K562 (cell line): Measurements from ENCODE around the gene UBE3B. TPM values are rescaled to one million over a fixed set of nuclear protein-coding genes. Genes with fewer than 3 reads are reported as not detected.
"Not testable (repeated sequence)": the region's sequence is repeated elsewhere in the genome, so short reads cannot be mapped to it uniquely, and the experiment has no call there.

Experiments used
- ATAC-seq: fragments of 200-7000 bp; cut with Tn5 transposase; 3 replicates; pipeline ENCODE4 v1.9.1; 2020; ENCODE audit warnings: moderate library complexity
- BruUV-seq: library from RNA; stranded (reverse); fragments of 400-500 nt; replicated peaks from 2 replicates; lab custom pipeline; 2021; lab: Mats Ljungman, UMichigan
- CTCF ChIA-PET: fragments of 300-600 bp; formaldehyde crosslinking; extraction: SDS; loops from one replicate; lab custom pipeline; 2021; ENCODE audit warnings: low intra/inter-chr PET ratio; lab: Yijun Ruan, JAX
- POLR2A ChIA-PET: fragments of 300-600, 350-650 bp; sonication (Branson Sonifier 250); formaldehyde crosslinking; extraction: SDS; loops from one replicate; lab custom pipeline; 2021; ENCODE audit warnings: antibody characterized with exemption, inconsistent platforms; lab: Yijun Ruan, JAX
- DNase-seq, 4 experiments: peaks; one replicate each; pipeline versions ENCODE4 v3.0.0 to v3.0.0-alpha.2; 2011 to 2018; ENCODE audit warnings: low spot score in 3 of 4, mixed read lengths in 3 of 4; ENCODE audit errors: extremely low read depth in 1 of 4
- FAIRE-seq: peaks from 2 replicates; lab custom pipeline; 2011; peaks lifted over from hg19 to GRCh38; lab: Jason Lieb, UNC
- H2AFZ ChIP-seq: 2 replicates; pipeline ENCODE4 v1.6.0; 2011; ENCODE audit warnings: low read depth, low read length, control low read depth, inconsistent platforms
- H3K27ac ChIP-seq: fragments of 200-600 bp; 3 replicates; pipeline ENCODE4 v1.8.0; 2011; ENCODE audit warnings: low read depth, mild to moderate bottlenecking, control low read depth, inconsistent platforms, low read length, moderate library complexity, mixed read lengths; ENCODE audit errors: extremely low read depth
- H3K27me3 ChIP-seq, 2 experiments: fragments of 300-600 bp in 1 of 2; 2 replicates in 1 of 2; 3 replicates in 1 of 2; pipeline versions ENCODE4 v1.6.0 to v1.8.0; 2011; ENCODE audit warnings: inconsistent platforms in 2 of 2, low read length in 2 of 2, mild to moderate bottlenecking in 1 of 2, mixed read lengths in 1 of 2, moderate library complexity in 1 of 2; ENCODE audit not compliant: control insufficient read depth in 2 of 2, insufficient read depth in 2 of 2
- H3K36me3 ChIP-seq: fragments of 300-600 bp; 3 replicates; pipeline ENCODE4 v1.8.0; 2011; ENCODE audit warnings: mild to moderate bottlenecking, low read length, inconsistent platforms; ENCODE audit not compliant: control insufficient read depth, insufficient read depth
- H3K4me1 ChIP-seq, 2 experiments: fragments of 200-600 bp in 1 of 2; replicated peaks in 1 of 2; 2 replicates in 1 of 2; 3 replicates in 1 of 2; pipeline versions ENCODE4 v1.5.1 to v1.8.0; 2011; ENCODE audit warnings: inconsistent platforms in 2 of 2, low read length in 2 of 2, mild to moderate bottlenecking in 1 of 2, mixed read lengths in 1 of 2, moderate library complexity in 1 of 2; ENCODE audit not compliant: control insufficient read depth in 2 of 2, insufficient read depth in 2 of 2
- H3K4me2 ChIP-seq: 2 replicates; pipeline ENCODE4 v1.6.1; 2011; ENCODE audit warnings: low read length, control low read depth, inconsistent platforms, mixed read lengths; ENCODE audit not compliant: insufficient read depth
- H3K4me3 ChIP-seq: fragments of 200-600 bp; sonication (generic), shearing (Covaris generic); 2 replicates; pipeline ENCODE4 v1.5.1; 2016; ENCODE audit warnings: control low read depth, inconsistent platforms
- H3K79me2 ChIP-seq: fragments of 200-600 bp; 3 replicates; pipeline ENCODE4 v1.8.0; 2011; ENCODE audit warnings: low read length, inconsistent platforms; ENCODE audit not compliant: control insufficient read depth, insufficient read depth
- H3K9ac ChIP-seq, 2 experiments: 2 replicates each; pipeline versions ENCODE4 v1.6.0 to v1.6.1; 2011; ENCODE audit warnings: low read depth in 2 of 2, low read length in 2 of 2, control low read depth in 1 of 2, inconsistent platforms in 1 of 2, mild to moderate bottlenecking in 1 of 2, mixed read lengths in 1 of 2; ENCODE audit not compliant: insufficient read depth in 1 of 2
- H3K9me1 ChIP-seq: one replicate; pipeline ENCODE4 v1.6.0; 2011; ENCODE audit warnings: inconsistent platforms, mild to moderate bottlenecking, low read length, moderate library complexity; ENCODE audit not compliant: control insufficient read depth, insufficient read depth
- H3K9me3 ChIP-seq: replicated peaks from 2 replicates; pipeline ENCODE4 v1.5.1; 2011; ENCODE audit warnings: low read depth, low read length, inconsistent platforms; ENCODE audit not compliant: control insufficient read depth, insufficient read depth
- H4K20me1 ChIP-seq: replicated peaks from 2 replicates; pipeline ENCODE4 v1.6.1; 2011; ENCODE audit warnings: low read length, inconsistent platforms, mixed read lengths; ENCODE audit not compliant: control insufficient read depth, insufficient read depth
- NCOA2 ChIP-seq, 2 experiments: fragments of 450-650 bp; IDR thresholded peaks; 2 replicates each; pipeline ENCODE4 v1.6.1; 2018; ENCODE audit warnings: mild to moderate bottlenecking in 2 of 2, moderate library complexity in 1 of 2; ENCODE audit not compliant: partially characterized antibody in 2 of 2
- ZNF324 ChIP-seq: fragments of 250-450 bp; sonication (Bioruptor Pico); IDR thresholded peaks from 2 replicates; pipeline ENCODE4 v1.4.0; 2020; ENCODE audit warnings: mild to moderate bottlenecking
- ZNF561 ChIP-seq: fragments of 450-650 bp; formaldehyde crosslinking; conservative IDR thresholded peaks from 2 replicates; pipeline ENCODE4 v1.4.0; 2020; ENCODE audit warnings: mild to moderate bottlenecking, moderate library complexity
- ZNF589 ChIP-seq: fragments of 200-800 bp; sonication (Bioruptor generic); IDR thresholded peaks from 2 replicates; pipeline ENCODE4 v1.6.1; 2016; ENCODE audit warnings: low read depth, missing genetic modification characterization, missing compliant biosample characterization
- ZZZ3 ChIP-seq: fragments of 450-650 bp; IDR thresholded peaks from 2 replicates; pipeline ENCODE4 v1.6.1; 2016; ENCODE audit warnings: antibody characterized with exemption, mild to moderate bottlenecking, moderate library complexity
- WGBS: fragments of 100-300 bp; shearing (Covaris generic); methylation state at CpG from one replicate; pipeline ENCODE4 v1.1.6; 2016; ENCODE audit warnings: low coverage, mixed read lengths; ENCODE audit not compliant: insufficient coverage; ENCODE audit errors: missing lambda C conversion rate; 5-methylcytosine and 5-hydroxymethylcytosine counted together
- in situ Hi-C: fragments of 300-500 bp; cut with MboI; formaldehyde crosslinking; loops from 4 replicates; pipeline ENCODE4 v1.15.0; 2018; ENCODE audit warnings: inconsistent platforms, mixed read lengths
- intact Hi-C: fragments of 100-400 bp; cut with micrococcal nuclease; formaldehyde crosslinking; loops from 2 replicates; pipeline ENCODE4 v1.14.2; 2022
- polyA plus RNA-seq, 8 experiments: library from polyadenylated mRNA; depleted of rRNA in 4 of 8; stranded (reverse) in 5 of 8; unstranded in 3 of 8; fragments of >200 nt; fragmentation: Nextera tagmentation in 2 of 8; fragmentation: Illumina TruSeq in 1 of 8; extraction: Ambion mirVana in 2 of 8; extraction: Trizol in 1 of 8; gene quantifications; 2 replicates each; pipeline versions ENCODE4 v1.2.1 to v1.2.3, GENCODE V29; 2011 to 2014; ENCODE audit warnings: inconsistent platforms in 1 of 8, missing spikeins in 1 of 8
- total RNA-seq, 7 experiments: library from RNA; depleted of rRNA in 6 of 7; stranded (reverse); fragments of >200 nt in 6 of 7; fragmentation: Illumina TruSeq in 2 of 7; extraction: Trizol in 2 of 7; gene quantifications; 2 replicates each; pipeline versions ENCODE4 v1.2.1 to v1.2.3, GENCODE V29; 2011 to 2021; ENCODE audit warnings: low replicate concordance in 1 of 7
- TF ChIP-seq, protein P1 (sequence below): fragments of 250-450 bp; sonication (Bioruptor Pico); IDR thresholded peaks from 2 replicates; pipeline ENCODE4 v1.8.0; 2021; ENCODE audit warnings: mild to moderate bottlenecking, moderate library complexity
- TF ChIP-seq, protein P2 (sequence below): IDR thresholded peaks from 2 replicates; pipeline ENCODE4 v1.6.1; 2011; ENCODE audit not compliant: insufficient read length; ENCODE audit errors: extremely low read depth
- TF ChIP-seq, protein P3 (sequence below): fragments of 200-400 bp; formaldehyde crosslinking; IDR thresholded peaks from 2 replicates; pipeline ENCODE4 v1.6.1; 2017; ENCODE audit warnings: mild to moderate bottlenecking, low read depth, low read length, moderate library complexity

The UBE3B gene
- total and polyA plus RNA-seq, 9 of the 15 experiments (the other 6 are each of a cell fraction or from before 2014, with no cell fraction given): 7.6 to 23.6 (median 15.5) TPM

DNA sequence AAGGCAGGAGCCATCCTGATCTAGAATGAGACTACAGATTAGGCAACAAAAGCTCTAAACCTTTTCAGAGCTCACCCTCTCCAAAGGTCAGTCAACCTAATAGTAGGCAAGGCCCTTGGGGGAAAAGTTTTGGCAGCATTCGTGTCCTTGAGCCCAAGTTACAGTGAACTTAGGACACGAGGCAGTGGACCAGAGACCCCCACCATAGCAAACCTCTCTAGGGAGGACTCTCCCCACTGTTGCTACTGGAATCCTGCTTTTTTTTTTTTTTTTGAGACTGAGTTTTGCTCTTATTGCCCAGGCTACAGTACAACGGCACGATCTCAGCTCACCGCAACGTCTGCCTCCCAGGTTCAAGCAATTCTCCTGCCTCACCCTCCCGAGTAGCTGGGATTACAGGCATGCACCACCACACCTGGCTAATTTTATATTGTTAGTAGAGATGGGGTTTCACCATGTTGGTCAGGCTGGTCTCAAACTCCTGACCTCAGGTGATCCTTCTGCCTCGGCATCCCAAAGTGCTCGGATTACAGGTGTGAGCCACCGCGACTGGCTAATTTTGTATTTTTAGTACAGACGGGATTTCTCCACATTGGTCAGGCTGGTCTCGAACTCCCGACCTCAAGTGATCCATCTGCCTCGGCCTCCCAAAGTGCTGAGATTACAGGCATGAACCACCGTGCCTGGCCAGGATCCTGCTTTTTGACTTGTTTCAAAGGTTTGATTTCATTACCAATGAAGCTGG lies 3.7 kb upstream of the UBE3B start:
- CTCF ChIA-PET, ATAC-seq, FAIRE-seq, intact Hi-C loops, DNase-seq, H3K27ac ChIP-seq, H3K4me3 ChIP-seq, H2AFZ ChIP-seq, BruUV-seq, in situ Hi-C loops, H3K36me3 ChIP-seq, H3K9me3 ChIP-seq, H3K4me2 ChIP-seq, H3K9me1 ChIP-seq, H3K27me3 ChIP-seq, H3K9ac ChIP-seq: not testable (repeated sequence)
- Histone ChIP-seq H3K4me1 (peaks cover 12 to 14% of the 10 kb centered on the region in 2 experiments; a peak in 4 of 5 replicates), H3K79me2 (peaks cover 73% of the 10 kb centered on the region), H4K20me1 (0 out of 2 replicates have a peak, but pooled peaks cover 16% of the 10 kb centered on the region)
- WGBS: 90% methylated on average over 14 of the region's 16 CpGs
- POLR2A ChIA-PET: interaction anchor here (0.6 to 1.5 kb wide), 7 partner anchors 10 to 65 kb away, joined by 3 to 9 read pairs (median 3); no protein-coding TSS in a partner anchor

DNA sequence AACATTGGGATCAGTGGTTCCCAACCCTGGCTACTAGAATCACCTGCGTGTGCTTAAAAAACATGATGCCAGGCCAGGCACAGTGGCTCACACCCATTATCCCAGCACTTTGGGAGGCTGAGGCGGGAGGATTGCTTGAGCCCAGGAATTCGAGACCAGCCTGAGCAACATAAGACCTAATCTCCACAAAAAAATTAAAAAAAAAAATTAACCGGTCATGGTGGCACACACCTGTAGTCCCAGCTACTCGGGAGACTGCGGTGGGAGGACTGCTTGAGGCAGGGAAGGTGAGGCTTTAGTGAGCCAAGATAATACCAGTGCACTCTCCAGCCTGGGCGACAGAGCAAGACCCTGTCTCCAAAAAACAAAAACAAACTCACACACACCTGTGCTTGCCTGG lies 2.3 kb upstream of the UBE3B start:
- BruUV-seq: no TSS peak
- FAIRE-seq (no peak), ATAC-seq (no peak), DNase-seq (no peak)
- peaks cover 78% of the 10 kb centered on the region for H3K79me2 ChIP-seq
- peaks cover 9 to 13% of the 10 kb centered on the region in 2 experiments; a peak in 4 of 5 replicates for H3K4me1 ChIP-seq
- no peak overlapping the region for H3K9ac ChIP-seq
- H3K27ac ChIP-seq: no peak overlapping the region
- intact Hi-C loops (loop anchor here (5.0 kb wide), 1 partner anchor 43 kb away; no protein-coding TSS in a partner anchor), in situ Hi-C loops (no loop called here)
- no peak overlapping the region for H3K4me2 ChIP-seq
- peaks cover 4% of the 10 kb centered on the region for H3K9me1 ChIP-seq
- ChIA-PET POLR2A (no interaction called here), CTCF (no interaction called here)
- 0 out of 2 replicates have a peak, but pooled peaks cover 12% of the 10 kb centered on the region for H4K20me1 ChIP-seq
- H3K36me3 ChIP-seq: no peaks in the 10 kb centered on the region; the same call in 2 of the 3 replicates
- no peaks in the 10 kb centered on the region for H3K9me3 ChIP-seq
- WGBS: 70% methylated on average over 7 of the region's 7 CpGs
- no peak overlapping the region for H3K4me3 ChIP-seq
- H2AFZ ChIP-seq: no peak overlapping the region
- no peaks in the 10 kb centered on the region for H3K27me3 ChIP-seq
- TF ChIP-seq ZNF561 (CRISPR knock-in tag) (no peak), NCOA2 (IDR thresholded peaks at IDR 0.05; ENCODE audit: partially characterized antibody in 2 of 2) (no peak), ZZZ3 (no peak), ZNF324 (CRISPR knock-in tag) (no peak), ZNF589 (CRISPR knock-in tag) (no peak)
- TF ChIP-seq, protein P1, sequence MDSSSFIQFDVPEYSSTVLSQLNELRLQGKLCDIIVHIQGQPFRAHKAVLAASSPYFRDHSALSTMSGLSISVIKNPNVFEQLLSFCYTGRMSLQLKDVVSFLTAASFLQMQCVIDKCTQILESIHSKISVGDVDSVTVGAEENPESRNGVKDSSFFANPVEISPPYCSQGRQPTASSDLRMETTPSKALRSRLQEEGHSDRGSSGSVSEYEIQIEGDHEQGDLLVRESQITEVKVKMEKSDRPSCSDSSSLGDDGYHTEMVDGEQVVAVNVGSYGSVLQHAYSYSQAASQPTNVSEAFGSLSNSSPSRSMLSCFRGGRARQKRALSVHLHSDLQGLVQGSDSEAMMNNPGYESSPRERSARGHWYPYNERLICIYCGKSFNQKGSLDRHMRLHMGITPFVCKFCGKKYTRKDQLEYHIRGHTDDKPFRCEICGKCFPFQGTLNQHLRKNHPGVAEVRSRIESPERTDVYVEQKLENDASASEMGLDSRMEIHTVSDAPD (CRISPR knock-in tag): no peak
- TF ChIP-seq, protein P2, sequence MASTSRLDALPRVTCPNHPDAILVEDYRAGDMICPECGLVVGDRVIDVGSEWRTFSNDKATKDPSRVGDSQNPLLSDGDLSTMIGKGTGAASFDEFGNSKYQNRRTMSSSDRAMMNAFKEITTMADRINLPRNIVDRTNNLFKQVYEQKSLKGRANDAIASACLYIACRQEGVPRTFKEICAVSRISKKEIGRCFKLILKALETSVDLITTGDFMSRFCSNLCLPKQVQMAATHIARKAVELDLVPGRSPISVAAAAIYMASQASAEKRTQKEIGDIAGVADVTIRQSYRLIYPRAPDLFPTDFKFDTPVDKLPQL: no peak
- TF ChIP-seq, protein P3, sequence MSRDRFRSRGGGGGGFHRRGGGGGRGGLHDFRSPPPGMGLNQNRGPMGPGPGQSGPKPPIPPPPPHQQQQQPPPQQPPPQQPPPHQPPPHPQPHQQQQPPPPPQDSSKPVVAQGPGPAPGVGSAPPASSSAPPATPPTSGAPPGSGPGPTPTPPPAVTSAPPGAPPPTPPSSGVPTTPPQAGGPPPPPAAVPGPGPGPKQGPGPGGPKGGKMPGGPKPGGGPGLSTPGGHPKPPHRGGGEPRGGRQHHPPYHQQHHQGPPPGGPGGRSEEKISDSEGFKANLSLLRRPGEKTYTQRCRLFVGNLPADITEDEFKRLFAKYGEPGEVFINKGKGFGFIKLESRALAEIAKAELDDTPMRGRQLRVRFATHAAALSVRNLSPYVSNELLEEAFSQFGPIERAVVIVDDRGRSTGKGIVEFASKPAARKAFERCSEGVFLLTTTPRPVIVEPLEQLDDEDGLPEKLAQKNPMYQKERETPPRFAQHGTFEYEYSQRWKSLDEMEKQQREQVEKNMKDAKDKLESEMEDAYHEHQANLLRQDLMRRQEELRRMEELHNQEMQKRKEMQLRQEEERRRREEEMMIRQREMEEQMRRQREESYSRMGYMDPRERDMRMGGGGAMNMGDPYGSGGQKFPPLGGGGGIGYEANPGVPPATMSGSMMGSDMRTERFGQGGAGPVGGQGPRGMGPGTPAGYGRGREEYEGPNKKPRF: no peak
